Calu3 (cell line): Measurements from ENCODE around the gene MRTO4. TPM values are rescaled to one million over a fixed set of nuclear protein-coding genes. Genes with fewer than 3 reads are reported as not detected.
"Not testable (repeated sequence)": the region's sequence is repeated elsewhere in the genome, so short reads cannot be mapped to it uniquely, and the experiment has no call there.

Experiments used
- BruUV-seq: library from RNA; stranded (reverse); fragments of 400-500 nt; replicated peaks from 2 replicates; lab custom pipeline; 2021; lab: Mats Ljungman, UMichigan
- CTCF ChIA-PET: fragments of 300-600 bp; sonication (Branson Sonifier 250); formaldehyde crosslinking; loops from one replicate; lab custom pipeline; 2022; ENCODE audit warnings: antibody characterized with exemption; lab: Charles Lee
- DNase-seq: peaks from one replicate; pipeline ENCODE4 v3.0.0; 2022
- H3K27ac Mint-ChIP-seq: one replicate; pipeline ENCODE4 v1.8.0; 2022; ENCODE audit warnings: mixed read lengths; ENCODE audit not compliant: unreplicated experiment
- H3K27me3 Mint-ChIP-seq: one replicate; pipeline ENCODE4 v1.8.0; 2022; ENCODE audit warnings: mixed read lengths; ENCODE audit not compliant: unreplicated experiment
- H3K36me3 Mint-ChIP-seq: one replicate; pipeline ENCODE4 v1.8.0; 2022; ENCODE audit warnings: mild to moderate bottlenecking, moderate library complexity, mixed read lengths; ENCODE audit not compliant: insufficient read depth, unreplicated experiment
- H3K4me1 Mint-ChIP-seq: one replicate; pipeline ENCODE4 v1.8.0; 2022; ENCODE audit warnings: mild to moderate bottlenecking, low read depth, mixed read lengths; ENCODE audit not compliant: unreplicated experiment
- H3K4me3 Mint-ChIP-seq: one replicate; pipeline ENCODE4 v1.8.0; 2022; ENCODE audit warnings: mild to moderate bottlenecking, low read depth, moderate library complexity, mixed read lengths; ENCODE audit not compliant: unreplicated experiment
- H3K9me3 Mint-ChIP-seq: one replicate; pipeline ENCODE4 v1.8.0; 2022; ENCODE audit warnings: low read depth, mixed read lengths; ENCODE audit not compliant: unreplicated experiment
- intact Hi-C: fragments of 100-400 bp; cut with micrococcal nuclease; formaldehyde crosslinking; loops from one replicate; pipeline ENCODE4 v1.10.0; 2022; ENCODE audit not compliant: unreplicated experiment
- total RNA-seq: library from RNA; stranded (reverse); gene quantifications from 2 replicates; pipeline ENCODE4 v1.2.3, GENCODE V29; 2022
- TF ChIP-seq, protein P1 (sequence below): fragments of 200-600 bp; IDR thresholded peaks from one replicate; pipeline ENCODE4 v1.8.0; 2022; ENCODE audit warnings: antibody characterized with exemption; ENCODE audit not compliant: unreplicated experiment

MRTO4 gene
- total RNA-seq, 1 experiment from 2014 or later = 37.0 TPM

DNA sequence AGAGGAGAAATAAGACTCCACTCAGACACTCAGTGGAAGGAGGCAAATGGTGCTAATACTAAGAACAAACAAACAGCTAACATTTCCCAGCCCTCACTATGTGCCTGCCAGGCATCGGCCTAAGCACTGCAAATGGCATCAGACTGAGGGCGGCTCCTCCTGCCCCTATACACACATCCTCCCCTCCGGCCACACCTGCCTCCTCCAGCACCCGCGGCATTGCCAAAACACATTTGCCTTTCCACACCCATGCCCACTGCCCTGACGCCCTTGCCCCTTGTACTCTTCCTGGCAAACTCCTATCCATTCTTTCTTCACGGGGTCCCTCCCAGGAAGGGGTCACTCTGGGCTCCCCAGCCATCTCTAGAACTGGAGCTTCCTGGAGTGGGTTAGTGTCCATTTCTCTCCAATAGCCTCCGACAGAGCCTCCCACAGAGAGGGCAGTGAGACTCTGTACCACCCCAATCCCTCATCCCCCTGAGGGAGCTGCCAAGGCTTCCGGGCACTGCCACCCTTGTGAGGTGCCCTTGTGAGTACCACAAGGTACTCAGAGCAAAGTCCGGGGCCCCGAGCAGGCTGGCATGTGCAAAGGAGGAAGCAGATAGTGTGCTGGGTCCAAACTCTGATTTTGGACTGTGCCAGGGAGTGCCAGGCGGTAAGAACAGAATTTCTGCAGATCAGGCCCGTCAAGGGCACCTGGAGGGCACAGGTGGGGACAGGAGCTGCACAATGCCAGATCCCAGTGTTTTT lies 36.0 kb downstream of the MRTO4 start:
- Mint-ChIP-seq H3K9me3 (peaks cover 5% of the 10 kb centered on the region), H3K4me1 (peaks cover 22% of the 10 kb centered on the region), H3K36me3 (peaks cover 6% of the 10 kb centered on the region), H3K27ac (no peak overlapping the region), H3K4me3 (peak overlapping the region; percentile 65), H3K27me3 (no peaks in the 10 kb centered on the region)
- TF ChIP-seq, protein P1, sequence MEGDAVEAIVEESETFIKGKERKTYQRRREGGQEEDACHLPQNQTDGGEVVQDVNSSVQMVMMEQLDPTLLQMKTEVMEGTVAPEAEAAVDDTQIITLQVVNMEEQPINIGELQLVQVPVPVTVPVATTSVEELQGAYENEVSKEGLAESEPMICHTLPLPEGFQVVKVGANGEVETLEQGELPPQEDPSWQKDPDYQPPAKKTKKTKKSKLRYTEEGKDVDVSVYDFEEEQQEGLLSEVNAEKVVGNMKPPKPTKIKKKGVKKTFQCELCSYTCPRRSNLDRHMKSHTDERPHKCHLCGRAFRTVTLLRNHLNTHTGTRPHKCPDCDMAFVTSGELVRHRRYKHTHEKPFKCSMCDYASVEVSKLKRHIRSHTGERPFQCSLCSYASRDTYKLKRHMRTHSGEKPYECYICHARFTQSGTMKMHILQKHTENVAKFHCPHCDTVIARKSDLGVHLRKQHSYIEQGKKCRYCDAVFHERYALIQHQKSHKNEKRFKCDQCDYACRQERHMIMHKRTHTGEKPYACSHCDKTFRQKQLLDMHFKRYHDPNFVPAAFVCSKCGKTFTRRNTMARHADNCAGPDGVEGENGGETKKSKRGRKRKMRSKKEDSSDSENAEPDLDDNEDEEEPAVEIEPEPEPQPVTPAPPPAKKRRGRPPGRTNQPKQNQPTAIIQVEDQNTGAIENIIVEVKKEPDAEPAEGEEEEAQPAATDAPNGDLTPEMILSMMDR = no peak
- intact Hi-C loops = no loop called here
- no peak for DNase-seq
- CTCF ChIA-PET = interaction anchor here (0.7 to 1.0 kb wide), 2 partner anchors 15 to 92 kb away, joined by 4 read pairs; no protein-coding TSS in a partner anchor
- BruUV-seq = no TSS peak

DNA sequence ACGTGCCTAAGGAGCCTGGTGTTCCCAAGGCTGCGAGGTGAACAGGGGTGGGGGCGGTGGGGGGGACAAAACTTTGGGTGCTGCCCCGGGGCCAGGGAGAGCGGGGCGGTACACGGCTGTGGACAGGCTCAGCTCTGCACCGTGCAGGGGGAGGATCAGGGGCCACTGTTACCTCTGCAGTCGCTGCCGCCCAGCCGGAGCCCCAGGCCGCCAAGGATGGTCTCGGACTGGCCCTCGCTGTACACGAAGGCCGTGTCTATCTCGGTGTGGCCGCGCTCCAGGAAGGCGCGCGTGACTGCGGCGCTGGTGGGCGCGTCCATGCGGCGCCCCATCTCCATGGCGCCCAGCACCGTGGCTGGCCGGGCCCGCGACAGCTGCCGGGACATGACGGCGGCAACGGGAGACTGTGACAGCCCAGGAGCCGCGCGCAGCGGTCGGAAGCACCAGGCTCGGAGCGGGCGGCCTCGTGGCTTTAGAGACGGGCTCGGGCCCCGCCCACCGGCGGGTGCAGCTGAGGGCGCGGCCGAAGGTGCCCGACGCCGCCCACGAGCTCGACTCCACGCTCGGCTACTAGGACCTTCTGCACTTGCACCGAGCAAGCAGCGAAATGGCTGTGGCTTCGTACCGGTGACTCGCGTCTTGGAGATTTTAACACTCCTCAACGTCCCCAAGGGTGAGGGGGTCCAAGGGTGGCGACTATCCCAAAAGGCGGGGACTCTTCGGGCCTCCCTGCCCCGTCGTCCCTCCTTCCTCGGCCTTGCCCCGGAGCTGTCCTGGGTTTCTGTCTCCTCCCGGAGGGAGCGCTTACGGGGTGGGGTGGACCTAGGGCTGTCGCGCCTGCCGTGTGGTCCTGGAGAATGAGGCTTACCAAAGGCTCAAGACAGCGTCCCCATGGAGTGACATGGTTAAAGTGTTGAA lies 37.0 kb downstream of the MRTO4 start, which contains the start of gene AKR7A3:
Gene AKR7A3, minus strand, starts transcription at position 447 of the 918 bp plus-strand sequence. Its CDS starts 61 bp downstream, at position 386.
- intact Hi-C loops, BruUV-seq, H3K27me3 Mint-ChIP-seq, H3K9me3 Mint-ChIP-seq, H3K36me3 Mint-ChIP-seq, H3K27ac Mint-ChIP-seq: not testable (repeated sequence)
- peak; percentile 49 for DNase-seq
- Mint-ChIP-seq H3K4me1 (peaks cover 22% of the 10 kb centered on the region), H3K4me3 (peak within 1 kb of the TSS; percentile 65)
- CTCF ChIA-PET = interaction anchor here (1.0 kb wide), 1 partner anchor 16 kb away, joined by 4 read pairs; no protein-coding TSS in a partner anchor

DNA sequence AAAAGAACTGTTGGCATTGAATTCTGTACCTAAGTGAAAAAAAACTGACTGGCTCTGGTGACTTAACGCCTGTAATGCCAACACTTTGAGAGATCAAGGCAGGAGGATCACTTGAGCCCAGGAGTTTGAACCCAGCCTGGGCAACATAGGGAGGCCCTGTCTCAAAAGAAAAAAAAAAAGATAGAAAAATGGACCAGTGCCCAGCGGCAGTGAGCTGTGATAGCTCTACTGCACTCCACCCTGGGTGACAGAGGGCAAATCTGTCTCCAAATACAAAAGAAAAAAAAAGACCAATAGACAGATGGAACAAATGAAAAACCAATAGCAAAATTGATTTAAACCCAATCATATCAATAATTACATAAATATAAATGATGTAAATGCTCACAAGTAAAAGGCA lies 37.6 kb downstream of the MRTO4 start:
- no peak for DNase-seq
- TF ChIP-seq, protein P1 = no peak
- BruUV-seq = no TSS peak
- Mint-ChIP-seq H3K36me3 (peaks cover 6% of the 10 kb centered on the region), H3K9me3 (peaks cover 7% of the 10 kb centered on the region), H3K27me3 (no peaks in the 10 kb centered on the region), H3K4me3 (peak overlapping the region; percentile 65), H3K4me1 (peaks cover 22% of the 10 kb centered on the region), H3K27ac (no peak overlapping the region)
- intact Hi-C loops = no loop called here
- CTCF ChIA-PET = no interaction called here

DNA sequence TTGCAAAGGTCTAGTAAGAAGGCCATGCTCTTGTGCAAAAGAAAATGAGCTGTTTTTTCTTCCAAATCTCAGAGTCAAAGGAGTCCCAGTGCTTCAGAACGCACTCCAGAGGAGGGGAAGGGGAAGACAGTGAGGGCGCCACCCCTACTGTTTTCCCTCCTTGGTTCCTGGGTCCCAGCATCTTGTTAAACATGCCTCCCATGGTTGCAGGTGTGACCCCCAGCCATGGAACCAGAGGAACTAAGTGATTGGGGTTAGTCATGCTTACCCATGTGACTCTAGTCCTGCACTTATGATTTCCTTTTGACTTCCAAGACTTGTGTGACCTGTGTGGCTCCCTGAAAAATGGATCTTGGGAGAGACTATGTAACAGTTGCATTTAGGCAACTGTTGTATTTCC lies 43.0 kb downstream of the MRTO4 start:
- Mint-ChIP-seq H3K4me3 (no peak overlapping the region), H3K27ac (no peak overlapping the region), H3K9me3 (peaks cover 8% of the 10 kb centered on the region), H3K4me1 (peaks cover under 1% of the 10 kb centered on the region), H3K27me3 (no peaks in the 10 kb centered on the region), H3K36me3 (no peaks in the 10 kb centered on the region)
- no peak for DNase-seq
- no TSS peak for BruUV-seq
- TF ChIP-seq, protein P1 = no peak
- intact Hi-C loops = no loop called here
- CTCF ChIA-PET = no interaction called here
